Measurements from ENCODE around the gene PRKCZ.

PRKCZ gene

DNA sequence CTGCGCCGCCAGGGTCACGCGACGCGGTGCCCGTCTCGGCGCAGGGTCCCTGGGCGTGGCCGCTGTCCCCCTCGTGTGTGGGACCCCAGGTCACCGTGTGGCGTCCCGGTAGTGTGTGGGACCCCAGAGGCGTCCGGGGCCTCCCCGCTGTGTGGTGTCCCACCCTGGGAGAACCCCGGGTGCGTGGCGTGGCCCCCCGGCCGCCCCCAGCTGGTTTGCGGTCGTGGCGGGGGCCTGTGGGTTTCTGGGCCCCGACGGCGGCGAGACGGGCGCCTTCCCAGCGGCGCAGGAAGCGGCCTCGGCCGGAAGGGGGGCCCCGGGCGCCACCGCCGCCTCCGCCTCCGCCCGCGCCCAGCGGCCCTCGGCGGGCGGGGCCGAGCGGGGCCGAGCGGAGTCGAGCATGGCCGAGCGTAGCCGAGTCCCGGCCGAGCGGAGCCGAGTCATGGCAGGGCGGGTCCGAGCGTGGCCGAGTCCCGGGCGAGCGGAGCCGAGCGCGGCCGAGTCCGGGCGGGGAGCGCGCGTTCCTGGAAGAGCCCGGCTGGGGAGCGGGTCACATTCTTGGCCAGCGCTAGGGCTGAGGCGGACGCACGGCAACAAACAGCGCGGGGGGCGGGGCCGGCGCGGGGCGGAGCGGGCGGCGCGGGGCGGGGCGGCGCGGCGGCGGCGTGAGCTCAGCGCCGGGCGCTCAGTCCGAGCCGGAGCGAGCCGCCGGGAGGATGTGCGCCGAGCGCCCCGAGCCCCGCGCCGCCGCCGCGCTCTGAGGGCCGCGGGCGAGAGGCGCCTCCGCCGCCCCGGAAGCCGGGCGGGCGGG lies 177.3 kb downstream of the PRKCZ start:
- TF ChIP-seq, protein P1, sequence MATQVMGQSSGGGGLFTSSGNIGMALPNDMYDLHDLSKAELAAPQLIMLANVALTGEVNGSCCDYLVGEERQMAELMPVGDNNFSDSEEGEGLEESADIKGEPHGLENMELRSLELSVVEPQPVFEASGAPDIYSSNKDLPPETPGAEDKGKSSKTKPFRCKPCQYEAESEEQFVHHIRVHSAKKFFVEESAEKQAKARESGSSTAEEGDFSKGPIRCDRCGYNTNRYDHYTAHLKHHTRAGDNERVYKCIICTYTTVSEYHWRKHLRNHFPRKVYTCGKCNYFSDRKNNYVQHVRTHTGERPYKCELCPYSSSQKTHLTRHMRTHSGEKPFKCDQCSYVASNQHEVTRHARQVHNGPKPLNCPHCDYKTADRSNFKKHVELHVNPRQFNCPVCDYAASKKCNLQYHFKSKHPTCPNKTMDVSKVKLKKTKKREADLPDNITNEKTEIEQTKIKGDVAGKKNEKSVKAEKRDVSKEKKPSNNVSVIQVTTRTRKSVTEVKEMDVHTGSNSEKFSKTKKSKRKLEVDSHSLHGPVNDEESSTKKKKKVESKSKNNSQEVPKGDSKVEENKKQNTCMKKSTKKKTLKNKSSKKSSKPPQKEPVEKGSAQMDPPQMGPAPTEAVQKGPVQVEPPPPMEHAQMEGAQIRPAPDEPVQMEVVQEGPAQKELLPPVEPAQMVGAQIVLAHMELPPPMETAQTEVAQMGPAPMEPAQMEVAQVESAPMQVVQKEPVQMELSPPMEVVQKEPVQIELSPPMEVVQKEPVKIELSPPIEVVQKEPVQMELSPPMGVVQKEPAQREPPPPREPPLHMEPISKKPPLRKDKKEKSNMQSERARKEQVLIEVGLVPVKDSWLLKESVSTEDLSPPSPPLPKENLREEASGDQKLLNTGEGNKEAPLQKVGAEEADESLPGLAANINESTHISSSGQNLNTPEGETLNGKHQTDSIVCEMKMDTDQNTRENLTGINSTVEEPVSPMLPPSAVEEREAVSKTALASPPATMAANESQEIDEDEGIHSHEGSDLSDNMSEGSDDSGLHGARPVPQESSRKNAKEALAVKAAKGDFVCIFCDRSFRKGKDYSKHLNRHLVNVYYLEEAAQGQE (IDR thresholded peaks at IDR 0.05; ENCODE audit: insufficient read depth in 1 of 2, low read depth in 2 of 2, low read length in 2 of 2): 0 out of 4 replicates have a peak, but pooled peaks of 1 of the 2 experiments have one; percentile 25
- TF ChIP-seq POLR2AphosphoS5 (IDR thresholded peaks at IDR 0.05; ENCODE audit: low read depth, low read length): no peak
- peak; percentile 77 for TF ChIP-seq TAF1 (IDR thresholded peaks at IDR 0.05; ENCODE audit: borderline replicate concordance, insufficient read depth, low read length)
- peak; percentile 89 for TF ChIP-seq FOXP2 (optimal IDR thresholded peaks at IDR 0.05; ENCODE audit: borderline replicate concordance, extremely low read depth, extremely low read length, insufficient read depth)

DNA sequence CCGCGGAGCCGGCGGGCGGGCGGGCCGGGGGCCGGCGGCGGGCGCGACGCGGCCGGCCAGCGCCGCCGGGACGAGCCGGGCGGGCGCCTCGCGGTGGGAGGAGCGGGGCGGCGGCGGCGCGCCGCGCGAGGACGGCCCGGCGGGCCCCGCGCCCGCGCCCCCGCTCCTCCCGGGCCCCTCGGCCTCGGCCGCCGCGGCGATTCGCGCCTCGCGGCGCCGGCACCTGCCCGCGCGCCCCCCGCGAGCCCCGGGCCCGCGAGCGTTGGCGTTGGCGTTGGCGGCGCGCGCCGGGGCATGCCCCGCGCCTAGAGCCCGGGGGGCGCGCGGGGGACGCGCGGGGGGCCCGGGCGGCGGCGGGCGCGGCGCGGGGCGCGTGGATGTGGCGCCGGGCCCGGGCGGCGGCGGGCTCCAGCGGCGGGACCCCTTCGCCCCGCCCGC lies 178.0 kb downstream of the PRKCZ start, which contains the start of gene SKI:
Gene SKI (plus strand): TSS at position 163 of the 438 bp plus-strand sequence. CDS start 448 bp downstream, outside the sequence.
- TF ChIP-seq POLR2AphosphoS5 (IDR thresholded peaks at IDR 0.05; ENCODE audit: low read depth, low read length): no peak
- no peak for TF ChIP-seq SIN3A (IDR thresholded peaks at IDR 0.05; ENCODE audit: borderline replicate concordance, insufficient read depth, low read length)
- TF ChIP-seq, protein P1 (IDR thresholded peaks at IDR 0.05; ENCODE audit: insufficient read depth in 1 of 2, low read depth in 2 of 2, low read length in 2 of 2): no peak
- TF ChIP-seq FOXP2 (optimal IDR thresholded peaks at IDR 0.05; ENCODE audit: borderline replicate concordance, extremely low read depth, extremely low read length, insufficient read depth): no peak
- TF ChIP-seq TAF1 (IDR thresholded peaks at IDR 0.05; ENCODE audit: borderline replicate concordance, insufficient read depth, low read length): no peak

DNA sequence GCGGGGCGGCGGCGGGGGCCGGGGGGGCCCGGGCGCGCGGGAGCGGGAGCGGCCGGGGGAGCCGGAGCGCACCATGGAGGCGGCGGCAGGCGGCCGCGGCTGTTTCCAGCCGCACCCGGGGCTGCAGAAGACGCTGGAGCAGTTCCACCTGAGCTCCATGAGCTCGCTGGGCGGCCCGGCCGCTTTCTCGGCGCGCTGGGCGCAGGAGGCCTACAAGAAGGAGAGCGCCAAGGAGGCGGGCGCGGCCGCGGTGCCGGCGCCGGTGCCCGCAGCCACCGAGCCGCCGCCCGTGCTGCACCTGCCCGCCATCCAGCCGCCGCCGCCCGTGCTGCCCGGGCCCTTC lies 178.5 kb downstream of the PRKCZ start:
- no peak for TF ChIP-seq SIN3A (IDR thresholded peaks at IDR 0.05; ENCODE audit: borderline replicate concordance, insufficient read depth, low read length)
- no peak for TF ChIP-seq TAF1 (IDR thresholded peaks at IDR 0.05; ENCODE audit: borderline replicate concordance, insufficient read depth, low read length)
- no peak for TF ChIP-seq FOXP2 (optimal IDR thresholded peaks at IDR 0.05; ENCODE audit: borderline replicate concordance, extremely low read depth, extremely low read length, insufficient read depth)
- no peak for TF ChIP-seq POLR2AphosphoS5 (IDR thresholded peaks at IDR 0.05; ENCODE audit: low read depth, low read length)
- TF ChIP-seq, protein P1 (IDR thresholded peaks at IDR 0.05; ENCODE audit: insufficient read depth in 1 of 2, low read depth in 2 of 2, low read length in 2 of 2): no peak

DNA sequence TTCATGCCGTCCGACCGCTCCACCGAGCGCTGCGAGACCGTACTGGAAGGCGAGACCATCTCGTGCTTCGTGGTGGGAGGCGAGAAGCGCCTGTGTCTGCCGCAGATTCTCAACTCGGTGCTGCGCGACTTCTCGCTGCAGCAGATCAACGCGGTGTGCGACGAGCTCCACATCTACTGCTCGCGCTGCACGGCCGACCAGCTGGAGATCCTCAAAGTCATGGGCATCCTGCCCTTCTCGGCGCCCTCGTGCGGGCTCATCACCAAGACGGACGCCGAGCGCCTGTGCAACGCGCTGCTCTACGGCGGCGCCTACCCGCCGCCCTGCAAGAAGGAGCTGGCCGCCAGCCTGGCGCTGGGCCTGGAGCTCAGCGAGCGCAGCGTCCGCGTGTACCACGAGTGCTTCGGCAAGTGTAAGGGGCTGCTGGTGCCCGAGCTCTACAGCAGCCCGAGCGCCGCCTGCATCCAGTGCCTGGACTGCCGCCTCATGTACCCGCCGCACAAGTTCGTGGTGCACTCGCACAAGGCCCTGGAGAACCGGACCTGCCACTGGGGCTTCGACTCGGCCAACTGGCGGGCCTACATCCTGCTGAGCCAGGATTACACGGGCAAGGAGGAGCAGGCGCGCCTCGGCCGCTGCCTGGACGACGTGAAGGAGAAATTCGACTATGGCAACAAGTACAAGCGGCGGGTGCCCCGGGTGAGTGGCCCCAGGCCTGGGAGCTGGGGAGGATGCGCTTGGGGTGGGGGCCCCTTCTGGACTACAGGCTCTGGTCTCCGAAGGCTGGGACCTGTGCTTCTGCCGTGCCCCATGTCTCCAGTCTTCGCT lies 179.0 kb downstream of the PRKCZ start:
- TF ChIP-seq, protein P1 (IDR thresholded peaks at IDR 0.05; ENCODE audit: insufficient read depth in 1 of 2, low read depth in 2 of 2, low read length in 2 of 2): no peak
- TF ChIP-seq SIN3A (IDR thresholded peaks at IDR 0.05; ENCODE audit: borderline replicate concordance, insufficient read depth, low read length): 0 out of 2 replicates have a peak, but pooled peaks have one; percentile 4

Measured in PFSK-1 (cell line).